Caco-2 (cell line): ENCODE data around the gene MS4A14. TPM values are rescaled to one million over a fixed set of nuclear protein-coding genes. Genes with fewer than 3 reads are reported as not detected.

ENCODE experiments used
- BruUV-seq: library from RNA; stranded (reverse); fragments of 400-500 nt; replicated peaks from 2 replicates; lab custom pipeline; 2021; lab: Mats Ljungman, UMichigan
- CTCF ChIA-PET: fragments of 300-600 bp; sonication (Branson Sonifier 250); formaldehyde crosslinking; loops from one replicate; lab custom pipeline; 2022; ENCODE audit warnings: antibody characterized with exemption; lab: Charles Lee
- POLR2A ChIA-PET: fragments of 300-600 bp; sonication (Branson Sonifier 250); formaldehyde crosslinking; loops from one replicate; lab custom pipeline; 2022; ENCODE audit warnings: antibody characterized with exemption; lab: Charles Lee
- DNase-seq, 2 experiments: peaks; one replicate each; pipeline versions ENCODE4 v3.0.0 to v3.0.0-alpha.2; 2020 to 2022
- H3K27me3 ChIP-seq: replicated peaks from 2 replicates; pipeline ENCODE4 v1.6.0; 2011; ENCODE audit warnings: low read length; ENCODE audit not compliant: control insufficient read depth, insufficient read depth
- H3K36me3 ChIP-seq: 2 replicates; pipeline ENCODE4 v1.5.1; 2011; ENCODE audit warnings: low read length; ENCODE audit not compliant: control insufficient read depth, insufficient read depth
- H3K4me1 ChIP-seq: fragments of 250-450 bp; sonication (Bioruptor Pico); 2 replicates; pipeline ENCODE4 v1.5.1; 2020; ENCODE audit warnings: mild to moderate bottlenecking
- H3K4me3 ChIP-seq: 2 replicates; pipeline ENCODE4 v1.5.1; 2011; ENCODE audit warnings: low read depth, mild to moderate bottlenecking, control low read depth, low read length
- H3K9me3 ChIP-seq: fragments of 250-450 bp; sonication (Bioruptor Pico); 2 replicates; pipeline ENCODE4 v1.5.1; 2020; ENCODE audit warnings: mild to moderate bottlenecking, moderate library complexity
- H3K27ac Mint-ChIP-seq: one replicate; pipeline ENCODE4 v1.8.0; 2022; ENCODE audit warnings: mixed read lengths; ENCODE audit not compliant: unreplicated experiment
- H3K27me3 Mint-ChIP-seq: one replicate; pipeline ENCODE4 v1.8.0; 2022; ENCODE audit warnings: mixed read lengths; ENCODE audit not compliant: insufficient read depth, unreplicated experiment
- H3K36me3 Mint-ChIP-seq: one replicate; pipeline ENCODE4 v1.8.0; 2022; ENCODE audit warnings: mild to moderate bottlenecking, mixed read lengths; ENCODE audit not compliant: insufficient read depth, unreplicated experiment
- H3K4me1 Mint-ChIP-seq: one replicate; pipeline ENCODE4 v1.8.0; 2022; ENCODE audit warnings: low read depth, mixed read lengths; ENCODE audit not compliant: unreplicated experiment
- H3K4me3 Mint-ChIP-seq: one replicate; pipeline ENCODE4 v1.8.0; 2022; ENCODE audit warnings: mild to moderate bottlenecking, moderate library complexity, mixed read lengths; ENCODE audit not compliant: unreplicated experiment
- H3K9me3 Mint-ChIP-seq: one replicate; pipeline ENCODE4 v1.8.0; 2022; ENCODE audit warnings: mixed read lengths; ENCODE audit not compliant: unreplicated experiment
- CTCF ChIP-seq, 2 experiments: fragments of 200-600 bp in 1 of 2; IDR thresholded peaks; 1 replicate in 1 of 2; 2 replicates in 1 of 2; pipeline versions ENCODE4 v1.5.1 to v1.8.0; 2011 to 2022; ENCODE audit warnings: antibody characterized with exemption in 1 of 2, control low read depth in 1 of 2, inconsistent platforms in 1 of 2, low read depth in 1 of 2, low read length in 1 of 2, mild to moderate bottlenecking in 1 of 2, moderate library complexity in 1 of 2; ENCODE audit not compliant: insufficient read depth in 1 of 2, severe bottlenecking in 1 of 2, unreplicated experiment in 1 of 2
- intact Hi-C: fragments of 100-400 bp; cut with micrococcal nuclease; formaldehyde crosslinking; loops from one replicate; pipeline ENCODE4 v1.10.0; 2022; ENCODE audit not compliant: unreplicated experiment
- total RNA-seq: library from RNA; stranded (reverse); gene quantifications from 2 replicates; pipeline ENCODE4 v1.2.3, GENCODE V29; 2022

MS4A14 gene
- total RNA-seq, 1 experiment from 2014 or later, result not detected

GRCh38 chr11:60390419-60390818, 5.8 kb upstream of the MS4A14 start:
- no peak for DNase-seq
- TF ChIP-seq CTCF (IDR thresholded peaks at IDR 0.05; ENCODE audit: insufficient read depth in 1 of 2, low read depth in 1 of 2, low read length in 1 of 2, severe bottlenecking in 1 of 2, unreplicated experiment in 1 of 2), result no peak
- Histone ChIP-seq H3K36me3 (no peaks in the 10 kb centered on the region), H3K4me1 (no peaks in the 10 kb centered on the region), H3K9me3 (no peaks in the 10 kb centered on the region; the same call in 1 of the 2 replicates), H3K4me3 (no peak overlapping the region), H3K27me3 (no peaks in the 10 kb centered on the region)
- intact Hi-C loops, result no loop called here
- POLR2A ChIA-PET, result no interaction called here
- Mint-ChIP-seq H3K27me3 (no peaks in the 10 kb centered on the region), H3K27ac (no peak overlapping the region), H3K4me3 (no peak overlapping the region), H3K36me3 (no peaks in the 10 kb centered on the region), H3K4me1 (no peaks in the 10 kb centered on the region), H3K9me3 (peaks cover 9% of the 10 kb centered on the region)
- CTCF ChIA-PET, result no interaction called here
- no TSS peak for BruUV-seq

GRCh38 chr11:60392361-60392760, 3.9 kb upstream of the MS4A14 start:
- Mint-ChIP-seq H3K4me3 (no peak overlapping the region), H3K27ac (no peak overlapping the region), H3K9me3 (no peaks in the 10 kb centered on the region), H3K36me3 (no peaks in the 10 kb centered on the region), H3K27me3 (no peaks in the 10 kb centered on the region), H3K4me1 (no peaks in the 10 kb centered on the region)
- H3K4me3 ChIP-seq, result no peak overlapping the region
- CTCF ChIA-PET, result no interaction called here
- no peaks in the 10 kb centered on the region for H3K27me3 ChIP-seq
- TF ChIP-seq CTCF (IDR thresholded peaks at IDR 0.05; ENCODE audit: insufficient read depth in 1 of 2, low read depth in 1 of 2, low read length in 1 of 2, severe bottlenecking in 1 of 2, unreplicated experiment in 1 of 2), result no peak
- intact Hi-C loops, result no loop called here
- no peaks in the 10 kb centered on the region; the same call in 1 of the 2 replicates for H3K9me3 ChIP-seq
- no peak for DNase-seq
- no peaks in the 10 kb centered on the region for H3K4me1 ChIP-seq
- BruUV-seq, result no TSS peak
- POLR2A ChIA-PET, result no interaction called here
- H3K36me3 ChIP-seq, result no peaks in the 10 kb centered on the region

GRCh38 chr11:60393016-60393415, 3.2 kb upstream of the MS4A14 start:
- Mint-ChIP-seq H3K27me3 (no peaks in the 10 kb centered on the region), H3K9me3 (no peaks in the 10 kb centered on the region), H3K27ac (no peak overlapping the region), H3K36me3 (no peaks in the 10 kb centered on the region), H3K4me3 (no peak overlapping the region), H3K4me1 (no peaks in the 10 kb centered on the region)
- no peaks in the 10 kb centered on the region for H3K27me3 ChIP-seq
- TF ChIP-seq CTCF (IDR thresholded peaks at IDR 0.05; ENCODE audit: insufficient read depth in 1 of 2, low read depth in 1 of 2, low read length in 1 of 2, severe bottlenecking in 1 of 2, unreplicated experiment in 1 of 2), result no peak
- no peak overlapping the region for H3K4me3 ChIP-seq
- H3K4me1 ChIP-seq, result no peaks in the 10 kb centered on the region
- H3K36me3 ChIP-seq, result no peaks in the 10 kb centered on the region
- no TSS peak for BruUV-seq
- intact Hi-C loops, result no loop called here
- DNase-seq, result no peak
- ChIA-PET CTCF (no interaction called here), POLR2A (no interaction called here)
- H3K9me3 ChIP-seq, result no peaks in the 10 kb centered on the region; the same call in 1 of the 2 replicates
